ENCODE data around the gene CARD19.

DNA sequence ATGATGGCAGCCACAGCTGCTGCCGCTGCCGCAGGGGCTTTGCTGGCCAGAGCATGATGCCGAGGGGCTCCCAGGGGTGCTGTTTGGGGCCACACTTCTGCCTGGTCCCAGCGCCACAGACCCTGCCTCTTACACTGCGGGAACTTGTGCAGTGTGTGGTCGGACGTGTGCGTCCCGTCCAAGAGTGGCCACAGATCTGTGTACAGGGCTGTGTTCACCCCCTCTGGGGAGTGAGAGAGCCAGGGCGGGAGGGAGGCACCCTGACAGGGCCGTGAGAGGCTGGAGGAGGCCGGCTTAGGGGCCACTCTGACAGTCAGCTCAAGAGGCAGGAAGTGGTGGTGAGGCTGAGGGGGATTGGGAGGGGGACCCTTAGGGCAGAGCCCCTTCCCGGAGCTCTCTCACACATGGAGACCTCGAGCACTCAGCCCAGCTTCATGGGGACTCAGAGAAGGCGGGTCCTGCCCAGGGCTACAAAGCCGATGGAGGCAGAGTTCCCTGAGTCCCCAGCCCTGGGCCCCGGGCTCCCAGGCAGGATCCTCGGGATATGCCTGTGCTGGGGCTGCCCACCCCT is 13.1 kb upstream of the CARD19 start:
- TF ChIP-seq, protein P1, sequence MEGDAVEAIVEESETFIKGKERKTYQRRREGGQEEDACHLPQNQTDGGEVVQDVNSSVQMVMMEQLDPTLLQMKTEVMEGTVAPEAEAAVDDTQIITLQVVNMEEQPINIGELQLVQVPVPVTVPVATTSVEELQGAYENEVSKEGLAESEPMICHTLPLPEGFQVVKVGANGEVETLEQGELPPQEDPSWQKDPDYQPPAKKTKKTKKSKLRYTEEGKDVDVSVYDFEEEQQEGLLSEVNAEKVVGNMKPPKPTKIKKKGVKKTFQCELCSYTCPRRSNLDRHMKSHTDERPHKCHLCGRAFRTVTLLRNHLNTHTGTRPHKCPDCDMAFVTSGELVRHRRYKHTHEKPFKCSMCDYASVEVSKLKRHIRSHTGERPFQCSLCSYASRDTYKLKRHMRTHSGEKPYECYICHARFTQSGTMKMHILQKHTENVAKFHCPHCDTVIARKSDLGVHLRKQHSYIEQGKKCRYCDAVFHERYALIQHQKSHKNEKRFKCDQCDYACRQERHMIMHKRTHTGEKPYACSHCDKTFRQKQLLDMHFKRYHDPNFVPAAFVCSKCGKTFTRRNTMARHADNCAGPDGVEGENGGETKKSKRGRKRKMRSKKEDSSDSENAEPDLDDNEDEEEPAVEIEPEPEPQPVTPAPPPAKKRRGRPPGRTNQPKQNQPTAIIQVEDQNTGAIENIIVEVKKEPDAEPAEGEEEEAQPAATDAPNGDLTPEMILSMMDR (IDR thresholded peaks at IDR 0.05; ENCODE audit: low read depth, low read length, poor library complexity, severe bottlenecking): no peak
- TF ChIP-seq EZH2phosphoT487 (IDR thresholded peaks at IDR 0.05; ENCODE audit: borderline replicate concordance, low read length): no peak

Measured in DOHH2 (cell line).